ENCODE measurements around the gene TBX4. TPM values are rescaled to one million over a fixed set of nuclear protein-coding genes. Genes with fewer than 3 reads are reported as not detected.

The TBX4 gene
- total RNA-seq, 3 donors from 2014 or later: not detected

DNA sequence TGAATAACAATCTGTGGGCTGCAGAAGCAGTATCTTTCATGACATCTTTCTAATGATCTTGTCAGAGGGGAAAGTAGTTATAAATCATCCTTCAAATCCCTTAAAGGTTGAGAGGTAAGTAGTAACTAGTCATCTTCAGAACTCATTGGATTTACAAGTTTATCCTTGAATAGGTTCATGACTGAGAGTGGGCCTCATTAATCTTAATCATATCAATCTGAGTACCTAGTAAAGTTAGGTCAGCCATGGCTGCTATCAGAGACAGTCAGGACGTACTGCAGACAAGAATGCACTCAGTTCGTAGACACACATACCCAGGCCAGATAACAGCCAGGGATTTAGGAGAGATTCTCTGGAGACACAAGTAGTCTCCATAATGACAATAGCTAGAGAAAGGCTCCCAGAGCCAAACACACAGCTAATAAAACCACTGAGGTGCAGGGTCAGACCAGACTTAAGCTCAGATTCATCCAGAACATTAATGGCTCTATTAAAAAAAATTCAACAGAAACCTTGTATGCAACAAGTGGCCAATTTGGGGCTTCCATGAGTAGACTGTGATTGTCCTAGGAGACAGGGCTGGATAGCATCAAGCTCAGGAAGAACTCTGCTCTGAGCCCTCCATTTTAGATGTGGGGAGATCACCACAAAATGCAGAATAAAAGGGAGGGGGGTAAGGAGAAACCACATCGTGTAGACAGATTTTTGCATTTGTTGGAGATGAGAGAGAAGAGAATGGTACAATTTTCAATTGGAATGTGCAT is 65.8 kb downstream of the TBX4 start:
- intact Hi-C loops (cut with DNase I, micrococcal nuclease): no loop called here
- H3K9me3 ChIP-seq: no peaks in the 10 kb centered on the region
- no peaks in the 10 kb centered on the region for H3K36me3 ChIP-seq (ENCODE audit: low read depth)
- ATAC-seq (no peak), DNase-seq (no peak)
- TF ChIP-seq, protein P1, sequence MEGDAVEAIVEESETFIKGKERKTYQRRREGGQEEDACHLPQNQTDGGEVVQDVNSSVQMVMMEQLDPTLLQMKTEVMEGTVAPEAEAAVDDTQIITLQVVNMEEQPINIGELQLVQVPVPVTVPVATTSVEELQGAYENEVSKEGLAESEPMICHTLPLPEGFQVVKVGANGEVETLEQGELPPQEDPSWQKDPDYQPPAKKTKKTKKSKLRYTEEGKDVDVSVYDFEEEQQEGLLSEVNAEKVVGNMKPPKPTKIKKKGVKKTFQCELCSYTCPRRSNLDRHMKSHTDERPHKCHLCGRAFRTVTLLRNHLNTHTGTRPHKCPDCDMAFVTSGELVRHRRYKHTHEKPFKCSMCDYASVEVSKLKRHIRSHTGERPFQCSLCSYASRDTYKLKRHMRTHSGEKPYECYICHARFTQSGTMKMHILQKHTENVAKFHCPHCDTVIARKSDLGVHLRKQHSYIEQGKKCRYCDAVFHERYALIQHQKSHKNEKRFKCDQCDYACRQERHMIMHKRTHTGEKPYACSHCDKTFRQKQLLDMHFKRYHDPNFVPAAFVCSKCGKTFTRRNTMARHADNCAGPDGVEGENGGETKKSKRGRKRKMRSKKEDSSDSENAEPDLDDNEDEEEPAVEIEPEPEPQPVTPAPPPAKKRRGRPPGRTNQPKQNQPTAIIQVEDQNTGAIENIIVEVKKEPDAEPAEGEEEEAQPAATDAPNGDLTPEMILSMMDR (IDR thresholded peaks at IDR 0.05): no peak
- H3K4me1 ChIP-seq (ENCODE audit: low read depth): no peaks in the 10 kb centered on the region
- no peak overlapping the region for H3K4me3 ChIP-seq

DNA sequence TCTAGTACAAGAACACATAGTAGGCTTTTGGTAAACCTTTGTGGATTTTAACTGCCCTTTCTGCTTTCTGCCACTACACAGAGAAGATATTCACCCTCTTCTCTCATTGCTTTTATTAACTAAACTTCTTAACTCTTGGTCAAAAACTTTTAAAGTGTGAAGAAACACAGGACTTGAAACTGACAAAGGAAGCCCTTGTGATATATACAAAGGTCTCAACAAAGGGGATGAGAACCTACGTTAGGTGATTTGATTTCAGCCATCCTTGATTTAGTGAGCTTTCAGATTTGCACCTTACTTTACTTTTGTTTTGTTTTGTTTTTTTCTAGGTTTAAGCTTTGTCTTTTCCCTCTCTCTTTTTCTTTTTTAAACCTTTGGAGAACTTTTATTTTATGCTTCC is 66.9 kb downstream of the TBX4 start:
- ATAC-seq: no peak
- Histone ChIP-seq H3K4me1 (ENCODE audit: low read depth) (no peaks in the 10 kb centered on the region), H3K4me3 (no peak overlapping the region), H3K9me3 (no peaks in the 10 kb centered on the region), H3K36me3 (ENCODE audit: low read depth) (no peaks in the 10 kb centered on the region)
- intact Hi-C loops (cut with DNase I, micrococcal nuclease): no loop called here
- DNase-seq: no peak
- TF ChIP-seq, protein P1 (IDR thresholded peaks at IDR 0.05): no peak

DNA sequence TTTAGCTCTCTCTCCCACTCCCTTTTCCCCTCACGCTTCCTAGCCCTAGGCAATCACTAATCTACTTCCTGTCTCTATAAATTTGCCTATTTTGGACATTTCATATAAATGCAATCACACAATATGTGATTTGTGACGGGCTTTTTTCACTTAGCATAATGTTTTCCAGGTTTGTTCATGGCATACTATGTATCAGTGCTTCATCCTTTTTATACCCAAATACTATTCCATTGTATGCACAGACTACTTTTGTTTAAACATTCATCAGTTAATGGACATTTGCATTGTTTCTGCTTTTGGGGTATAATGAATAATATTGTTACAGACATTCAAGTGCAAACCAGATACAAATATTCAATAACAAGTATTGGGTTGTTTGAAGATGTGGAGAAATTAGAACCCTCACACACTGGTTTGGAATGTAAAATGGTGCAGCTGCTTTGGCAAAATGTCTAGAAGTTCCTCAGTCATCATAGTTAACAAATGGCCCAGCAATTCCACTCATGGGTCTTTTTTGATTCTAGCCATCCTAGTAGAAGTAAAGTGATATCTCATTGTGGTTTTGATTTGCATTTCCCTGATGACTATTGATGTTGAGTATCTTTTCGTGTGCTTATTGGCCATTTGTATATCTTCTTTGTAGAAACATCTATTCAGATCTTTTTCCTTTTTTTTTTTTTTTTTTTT is 67.7 kb downstream of the TBX4 start:
- H3K9me3 ChIP-seq: no peaks in the 10 kb centered on the region
- no peak for ATAC-seq
- no peaks in the 10 kb centered on the region for H3K4me1 ChIP-seq (ENCODE audit: low read depth)
- no peak overlapping the region for H3K4me3 ChIP-seq
- DNase-seq: no peak
- intact Hi-C loops (cut with DNase I, micrococcal nuclease): no loop called here
- TF ChIP-seq, protein P1 (IDR thresholded peaks at IDR 0.05): no peak
- no peaks in the 10 kb centered on the region for H3K36me3 ChIP-seq (ENCODE audit: low read depth)

DNA sequence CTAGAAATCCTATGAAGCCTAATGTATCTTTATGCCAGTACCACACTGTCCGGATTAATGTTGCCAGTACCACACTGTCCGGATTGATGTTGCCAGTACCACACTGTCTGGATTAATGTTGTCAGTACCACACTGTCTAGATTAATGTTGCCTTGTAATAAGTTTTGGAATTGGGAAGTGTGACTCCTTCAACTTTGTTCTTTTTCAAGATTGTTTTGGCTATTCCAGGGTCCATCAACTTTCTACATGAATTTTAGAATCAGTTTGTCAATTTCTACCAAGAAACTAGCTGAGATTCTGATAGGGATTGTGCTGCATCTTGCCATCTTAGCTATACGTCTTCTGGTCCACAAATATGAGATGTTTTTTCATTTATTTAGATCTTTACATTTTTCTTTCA is 68.7 kb downstream of the TBX4 start:
- H3K36me3 ChIP-seq (ENCODE audit: low read depth): no peaks in the 10 kb centered on the region
- DNase-seq (no peak), ATAC-seq (no peak)
- H3K4me1 ChIP-seq (ENCODE audit: low read depth): no peaks in the 10 kb centered on the region
- no peaks in the 10 kb centered on the region for H3K9me3 ChIP-seq
- TF ChIP-seq, protein P1 (IDR thresholded peaks at IDR 0.05): no peak
- H3K4me3 ChIP-seq: no peak overlapping the region
- intact Hi-C loops (cut with DNase I, micrococcal nuclease): no loop called here

DNA sequence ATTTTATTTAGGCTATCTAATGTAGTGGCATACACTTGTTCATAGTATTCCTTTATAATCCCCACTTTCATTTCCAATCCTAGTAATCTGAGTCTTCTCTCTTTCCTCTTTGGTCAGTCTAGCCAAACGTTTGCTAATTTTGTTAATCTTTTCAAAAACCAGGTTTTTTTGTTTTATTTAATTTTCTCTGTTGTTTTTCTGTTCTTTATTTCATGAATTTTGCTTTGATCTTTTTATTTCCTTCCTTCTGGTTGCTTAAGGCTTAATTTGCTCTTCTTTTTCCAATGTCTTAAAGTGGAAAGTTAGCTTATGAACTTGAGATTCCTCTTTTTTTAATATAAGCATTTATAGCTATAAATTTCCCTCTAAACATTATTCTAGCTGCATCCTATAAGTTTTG is 69.9 kb downstream of the TBX4 start:
- Histone ChIP-seq H3K4me3 (no peak overlapping the region), H3K36me3 (ENCODE audit: low read depth) (no peaks in the 10 kb centered on the region), H3K4me1 (ENCODE audit: low read depth) (no peaks in the 10 kb centered on the region), H3K9me3 (no peaks in the 10 kb centered on the region)
- no peak for DNase-seq
- intact Hi-C loops (cut with DNase I, micrococcal nuclease): no loop called here
- TF ChIP-seq, protein P1 (IDR thresholded peaks at IDR 0.05): no peak
- no peak for ATAC-seq
